Stimulated activated naive CD8-positive, alpha-beta T cell treated with anti-CD3 and anti-CD28 coated beads, Interleukin-15, amount 100 ng/mL, for 72 hours (primary cell): ENCODE data around the gene PXYLP1.
"Not testable (repeated sequence)": the region's sequence is repeated elsewhere in the genome, so short reads cannot be mapped to it uniquely, and the experiment has no call there.

ENCODE experiments used
- ATAC-seq: fragments of 150-1000 bp; cut with Tn5 transposase; 2 replicates; pipeline ENCODE4 v1.10.0; 2021; ENCODE audit warnings: mild to moderate bottlenecking, moderate library complexity
- DNase-seq, 2 donors: peaks; one replicate each; pipeline ENCODE4 v3.0.0; 2021 to 2022
- H3K27ac Mint-ChIP-seq, 2 donors: one replicate each; pipeline ENCODE4 v1.8.0; 2022; ENCODE audit warnings: mild to moderate bottlenecking in 2 of 2, mixed read lengths in 2 of 2, moderate library complexity in 2 of 2
- H3K27me3 Mint-ChIP-seq: one replicate; pipeline ENCODE4 v1.8.0; 2022; ENCODE audit warnings: mixed read lengths
- H3K4me1 Mint-ChIP-seq: one replicate; pipeline ENCODE4 v1.8.0; 2022; ENCODE audit warnings: mild to moderate bottlenecking, mixed read lengths
- H3K4me3 Mint-ChIP-seq, 2 donors: one replicate each; pipeline ENCODE4 v1.8.0; 2022; ENCODE audit warnings: mild to moderate bottlenecking in 2 of 2, mixed read lengths in 2 of 2, moderate library complexity in 1 of 2
- H3K9me3 Mint-ChIP-seq, 2 donors: one replicate each; pipeline ENCODE4 v1.8.0; 2022; ENCODE audit warnings: mixed read lengths in 2 of 2

Gene PXYLP1

DNA sequence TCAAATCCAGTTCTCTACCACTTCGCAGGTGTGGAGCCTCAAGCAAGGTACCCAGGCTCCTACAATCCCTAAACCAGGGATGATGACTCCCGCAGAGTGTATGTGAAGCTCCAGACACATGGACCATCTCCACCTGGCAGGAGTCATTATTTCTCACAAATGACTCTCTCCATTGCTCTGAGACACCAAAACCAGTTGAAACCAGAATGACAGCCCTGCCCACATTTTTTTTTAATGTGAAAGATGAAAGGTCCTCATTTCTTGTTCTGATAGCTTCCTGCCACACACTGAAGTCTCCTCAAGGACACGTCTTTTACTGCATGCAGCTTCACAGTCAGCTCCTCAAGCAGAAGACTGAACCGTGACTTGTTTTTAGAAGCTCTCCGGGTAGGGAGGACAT lies 75.3 kb downstream of the PXYLP1 start:
- Mint-ChIP-seq H3K27ac (peak overlapping the region in 1 of 2 donors; percentile 95), H3K4me1 (peaks cover 58% of the 10 kb centered on the region), H3K9me3 (no peaks in the 10 kb centered on the region), H3K4me3 (peak overlapping the region; percentile 74 to 78), H3K27me3 (no peaks in the 10 kb centered on the region)
- ATAC-seq (peak; percentile 35), DNase-seq (peak in 1 of 2 donors; percentile 34)

DNA sequence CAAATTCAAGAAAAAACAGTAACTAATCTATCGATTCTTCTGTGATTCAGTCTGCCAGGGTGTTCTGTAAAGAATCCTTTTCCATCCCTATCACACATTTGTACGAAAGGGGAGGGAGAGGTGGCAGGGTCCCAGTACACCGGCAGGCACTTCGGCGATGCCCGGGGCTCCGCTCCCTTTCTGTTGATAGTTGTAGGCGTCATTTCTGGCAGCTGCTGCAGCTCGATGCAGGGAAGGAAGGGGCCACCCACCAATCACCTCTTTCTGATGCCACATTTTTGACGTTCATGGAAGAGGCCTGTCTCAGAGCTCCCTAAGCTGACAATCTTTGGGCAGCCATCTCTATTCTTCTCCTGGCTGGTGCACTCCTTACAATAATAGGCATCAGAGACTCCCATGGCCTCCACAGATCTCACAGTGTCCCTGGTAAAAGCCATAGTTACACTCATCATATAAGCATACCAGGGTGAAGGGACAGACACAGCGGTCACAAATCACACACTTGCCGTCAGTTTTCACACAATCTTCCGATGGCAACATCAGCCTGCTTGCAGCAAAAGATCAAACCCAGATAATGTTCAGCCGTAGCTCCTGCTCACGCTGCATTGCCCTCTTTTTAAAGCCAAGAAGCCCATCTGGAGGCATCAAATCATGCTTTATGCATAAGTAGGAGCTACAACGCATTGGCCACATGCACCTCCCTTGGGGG lies 75.9 kb downstream of the PXYLP1 start:
- peak overlapping the region; percentile 74 to 78 for H3K4me3 Mint-ChIP-seq
- H3K4me1 Mint-ChIP-seq: peaks cover 64% of the 10 kb centered on the region
- H3K9me3 Mint-ChIP-seq: no peaks in the 10 kb centered on the region
- no peaks in the 10 kb centered on the region for H3K27me3 Mint-ChIP-seq
- peak overlapping the region; percentile 87 to 95 for H3K27ac Mint-ChIP-seq
- peak in 1 of 2 donors; percentile 33 for DNase-seq
- no peak for ATAC-seq

DNA sequence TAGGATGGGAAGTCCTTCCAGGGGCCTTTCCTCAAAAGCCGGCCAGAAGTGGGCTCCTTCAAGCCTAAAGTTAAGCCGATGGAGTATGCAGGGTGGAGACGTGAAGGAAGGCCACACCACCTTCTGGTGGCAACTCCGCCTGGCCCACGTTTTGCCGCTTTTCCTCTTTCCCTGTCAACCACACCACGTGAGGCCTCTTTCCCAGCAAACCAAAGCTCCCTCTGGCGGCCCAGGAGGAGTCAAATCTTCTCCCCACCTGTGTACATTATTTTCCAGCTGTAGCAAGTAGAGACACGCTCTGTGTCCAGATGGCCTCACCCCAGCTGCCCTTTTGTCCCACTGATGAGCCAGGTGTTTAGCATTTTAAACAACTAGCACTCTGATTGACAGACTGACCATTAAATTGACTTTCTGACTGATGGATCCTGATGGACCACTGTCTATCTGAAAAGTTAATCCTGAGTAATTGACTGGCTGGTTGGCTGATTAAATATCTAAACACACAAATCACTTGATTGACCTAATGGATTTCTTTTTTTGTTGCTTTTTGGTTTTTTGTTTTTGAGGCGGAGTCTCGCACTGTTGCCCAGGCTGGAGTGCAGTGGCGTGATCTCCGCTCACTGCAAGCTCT lies 77.1 kb downstream of the PXYLP1 start:
- Mint-ChIP-seq H3K4me3 (peak overlapping the region in 1 of 2 donors; percentile 31), H3K9me3 (no peaks in the 10 kb centered on the region), H3K27me3 (no peaks in the 10 kb centered on the region), H3K27ac (peak overlapping the region in 1 of 2 donors; percentile 54), H3K4me1 (peaks cover 70% of the 10 kb centered on the region)
- no peak for DNase-seq
- ATAC-seq: no peak

DNA sequence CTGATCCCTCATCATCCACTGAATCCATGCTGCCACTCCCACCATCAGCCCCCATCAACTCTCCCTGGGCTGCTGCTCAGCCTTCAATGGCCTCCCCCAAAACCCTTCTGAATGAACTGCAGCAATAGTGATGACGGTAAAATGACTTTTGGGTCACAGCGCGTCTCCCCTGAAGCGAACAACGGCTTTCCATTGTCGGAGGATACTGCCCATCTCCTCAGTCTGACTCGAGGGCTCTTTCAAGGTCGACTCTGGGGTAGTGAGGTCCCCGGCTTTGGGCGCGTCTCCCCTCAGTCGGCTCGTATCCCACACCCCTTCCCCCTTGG lies 79.5 kb downstream of the PXYLP1 start:
- DNase-seq (peak in 1 of 2 donors; percentile 21), ATAC-seq (peak; percentile 2)
- H3K27ac Mint-ChIP-seq: peak overlapping the region; percentile 99
- H3K4me3 Mint-ChIP-seq: peak overlapping the region; percentile 95 to 98
- H3K4me1 Mint-ChIP-seq: peaks cover 68% of the 10 kb centered on the region
- no peaks in the 10 kb centered on the region for H3K27me3 Mint-ChIP-seq
- H3K9me3 Mint-ChIP-seq: no peaks in the 10 kb centered on the region

DNA sequence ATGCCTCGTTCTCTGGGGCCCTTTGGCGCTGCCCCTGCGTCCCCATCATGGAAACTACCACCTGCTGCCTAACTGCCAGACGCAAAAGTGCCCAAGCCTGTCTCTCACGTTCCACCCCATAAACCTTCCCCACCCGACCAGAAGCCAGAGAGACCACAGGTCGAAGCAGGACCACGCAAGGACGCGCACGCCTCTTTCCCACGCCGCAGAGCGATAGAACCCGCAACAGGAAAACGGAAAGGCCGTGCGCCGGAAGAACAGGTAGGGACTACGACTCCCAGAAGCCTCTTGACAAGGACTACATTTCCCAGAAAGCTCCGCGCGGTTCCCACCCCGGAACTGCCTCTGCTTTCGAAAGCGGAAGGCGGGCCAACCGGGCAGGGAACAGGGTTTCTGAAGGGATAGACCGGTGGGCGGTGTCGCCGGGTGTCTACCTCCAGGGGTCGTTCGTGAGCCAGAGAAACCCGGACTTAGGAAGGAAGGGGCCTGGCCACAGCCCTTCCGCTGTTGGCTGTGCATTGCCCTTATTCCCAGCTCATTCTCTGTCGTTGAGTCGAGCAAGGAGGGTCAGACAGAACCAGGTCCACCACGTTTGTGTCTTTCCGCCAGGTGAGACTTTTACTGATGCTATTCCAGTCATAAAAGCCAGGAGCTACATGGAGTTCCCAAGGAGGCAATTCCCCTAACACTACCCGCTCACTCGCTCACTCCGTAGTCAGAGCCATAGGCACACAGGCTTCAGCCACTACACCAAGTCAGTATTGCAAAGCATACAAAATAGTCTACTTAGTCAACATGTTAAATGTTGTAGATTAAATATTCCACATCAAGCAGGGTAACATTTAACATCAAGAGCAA lies 80.1 kb downstream of the PXYLP1 start:
- ATAC-seq: peak; percentile 97
- Mint-ChIP-seq H3K27me3 (no peaks in the 10 kb centered on the region), H3K27ac (peak overlapping the region; percentile 99), H3K4me1 (peaks cover 62% of the 10 kb centered on the region), H3K9me3 (no peaks in the 10 kb centered on the region), H3K4me3 (peak overlapping the region; percentile 95 to 98)
- peak; percentile 98 to 99 for DNase-seq

DNA sequence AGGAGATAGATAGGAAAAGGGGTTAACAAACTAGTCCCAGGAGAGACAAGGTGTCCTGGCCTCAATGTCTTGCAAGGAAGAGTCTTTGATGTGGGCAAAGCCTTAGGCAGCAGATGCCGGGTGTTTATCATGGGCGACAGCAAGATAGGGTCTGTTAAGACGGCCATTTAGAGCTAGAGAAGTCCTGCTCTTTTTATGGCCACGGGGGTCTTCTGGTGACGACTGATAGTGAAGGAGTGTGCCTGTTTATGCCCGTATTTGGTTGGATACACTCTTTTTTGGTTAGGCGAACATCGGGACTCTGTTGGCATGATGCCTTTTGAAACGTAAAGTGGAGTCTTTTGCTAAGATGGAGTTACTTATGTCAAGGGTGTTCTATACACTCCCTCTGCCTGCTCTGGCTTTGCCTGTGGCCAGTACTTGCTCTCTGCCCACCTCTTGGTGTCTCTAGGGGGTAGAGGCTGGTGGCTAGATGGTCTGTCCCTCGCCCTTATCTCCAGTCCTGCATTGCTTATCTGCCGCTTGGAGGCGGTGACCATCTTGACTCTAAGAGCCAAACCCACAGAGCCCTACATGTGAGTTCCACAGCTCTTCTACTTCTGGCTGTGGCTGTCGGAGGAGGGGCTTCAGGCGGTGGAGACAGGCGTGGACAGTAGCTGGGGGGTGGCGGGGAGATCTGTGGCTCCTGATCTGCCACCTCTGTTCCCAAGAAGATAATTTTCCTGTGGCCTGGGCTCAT lies 80.9 kb downstream of the PXYLP1 start:
- ATAC-seq (no peak), DNase-seq (no peak)
- Mint-ChIP-seq H3K4me3 (peak overlapping the region; percentile 95 to 98), H3K27me3 (no peaks in the 10 kb centered on the region), H3K4me1 (peaks cover 55% of the 10 kb centered on the region), H3K9me3 (no peaks in the 10 kb centered on the region), H3K27ac (peak overlapping the region; percentile 99)

DNA sequence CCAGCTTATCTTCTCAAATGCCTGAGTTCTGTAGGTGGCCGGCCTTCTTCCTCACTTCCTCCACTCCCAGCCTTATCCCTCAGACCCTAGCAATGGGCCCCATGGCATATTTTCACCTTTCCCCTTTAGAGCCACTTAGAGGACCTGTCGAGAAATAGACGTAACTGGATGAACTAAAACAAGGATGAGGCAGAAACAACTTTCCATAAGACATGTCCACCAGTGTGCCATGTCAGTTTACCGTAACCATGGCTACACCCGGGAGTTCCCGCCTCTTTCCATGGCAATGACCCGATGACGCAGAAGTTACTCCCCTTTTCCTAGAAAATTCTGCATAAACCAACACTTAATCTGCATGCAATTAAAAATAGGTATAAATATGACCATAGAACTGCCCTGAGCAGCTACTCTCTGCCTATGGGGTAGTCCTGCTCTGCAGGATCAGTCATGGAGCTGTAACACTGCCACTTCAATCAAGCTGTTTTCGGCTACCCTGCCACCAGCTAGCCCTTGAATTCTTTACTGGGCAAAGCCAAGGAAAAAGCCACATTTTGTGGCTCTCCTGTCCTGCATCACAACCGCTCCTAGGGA lies 81.6 kb downstream of the PXYLP1 start:
- H3K9me3 Mint-ChIP-seq: peaks cover 0 to 4% of the 10 kb centered on the region in 2 donors
- ATAC-seq (no peak), DNase-seq (no peak)
- H3K27ac Mint-ChIP-seq: no peak overlapping the region
- H3K4me3 Mint-ChIP-seq: peak overlapping the region in 1 of 2 donors; percentile 31
- H3K4me1 Mint-ChIP-seq: peaks cover 48% of the 10 kb centered on the region
- H3K27me3 Mint-ChIP-seq: no peaks in the 10 kb centered on the region

DNA sequence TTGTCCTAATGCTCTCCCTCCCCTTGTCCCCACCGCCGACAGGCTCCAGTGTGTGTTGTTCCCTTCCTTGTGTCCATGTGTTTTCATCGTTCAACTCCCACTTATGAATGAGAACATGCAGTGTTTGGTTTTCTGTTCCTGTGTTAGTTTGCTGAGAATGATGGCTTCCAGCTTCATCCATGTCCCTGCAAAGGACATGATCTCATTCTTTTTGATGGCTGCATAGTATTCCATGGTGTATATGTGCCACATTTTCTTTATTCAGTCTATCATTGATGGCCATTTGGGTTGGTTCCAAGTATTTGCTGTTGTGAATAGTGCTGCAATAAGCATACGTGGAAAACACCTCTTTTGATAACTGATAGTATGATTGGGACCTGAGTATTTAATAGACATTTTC lies 82.8 kb downstream of the PXYLP1 start:
- peaks cover 37% of the 10 kb centered on the region for H3K4me1 Mint-ChIP-seq

DNA sequence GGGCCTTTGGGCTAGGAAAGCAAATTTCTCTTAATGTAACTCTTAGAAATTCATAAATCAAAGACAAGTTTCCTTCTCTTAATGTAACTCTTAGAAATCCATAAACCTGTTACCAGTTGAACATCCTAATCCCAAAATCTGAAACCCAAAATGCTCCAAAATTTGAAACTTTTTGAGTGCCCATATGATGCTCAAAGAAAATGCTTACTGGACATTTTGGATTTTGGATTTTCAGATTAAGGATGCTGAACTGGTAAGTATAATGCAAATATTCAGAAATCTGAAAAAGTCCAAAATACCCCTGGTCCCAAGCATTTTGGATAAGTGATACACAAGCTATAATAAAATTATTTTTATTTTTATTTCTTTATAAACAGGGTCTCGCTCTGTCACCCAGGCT lies 85.2 kb downstream of the PXYLP1 start:
- no peak overlapping the region for H3K4me3 Mint-ChIP-seq

More for the DNA sequence above, 82.8 kb downstream of the PXYLP1 start:
- H3K4me3 Mint-ChIP-seq, ATAC-seq, H3K27me3 Mint-ChIP-seq, H3K27ac Mint-ChIP-seq, DNase-seq: not testable (repeated sequence)
- H3K9me3 Mint-ChIP-seq: peaks cover 1 to 16% of the 10 kb centered on the region in 2 donors

DNA sequence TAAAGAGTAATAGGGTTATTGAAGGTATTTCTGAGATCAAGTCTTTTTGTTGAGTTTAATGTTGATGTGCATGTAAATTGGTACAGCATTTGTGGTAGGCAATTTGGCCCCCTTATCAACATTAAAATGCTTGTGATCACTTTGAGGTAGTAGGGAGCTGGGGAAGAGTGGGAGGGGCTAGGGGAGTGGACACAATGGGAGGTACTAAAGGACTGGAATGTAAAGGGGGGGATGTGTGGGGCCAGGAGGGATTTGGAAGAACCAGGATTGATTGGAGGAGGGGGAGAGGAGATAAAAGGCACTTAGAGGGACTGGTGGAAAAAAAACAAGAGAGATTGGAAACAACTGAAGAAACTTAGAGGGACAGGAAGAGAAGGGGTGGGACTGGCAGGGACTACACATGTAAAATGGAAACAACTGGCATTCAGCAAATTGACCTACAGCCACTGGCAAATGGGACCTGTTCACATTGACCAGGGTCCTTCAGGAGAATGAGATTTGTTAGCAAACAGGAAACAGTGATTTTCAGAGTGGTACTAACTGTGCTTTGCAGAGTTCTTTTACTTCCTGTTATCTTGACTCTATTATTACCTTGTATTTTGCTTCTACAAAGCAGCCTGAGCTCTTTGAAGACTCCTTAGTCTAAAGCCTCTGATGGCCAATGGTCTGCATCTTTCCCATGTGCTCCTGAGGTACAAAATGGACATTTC lies 88.9 kb downstream of the PXYLP1 start:
- DNase-seq: no peak
- Mint-ChIP-seq H3K4me3 (no peak overlapping the region), H3K9me3 (peaks cover 7 to 37% of the 10 kb centered on the region in 2 donors), H3K4me1 (peaks cover 16% of the 10 kb centered on the region), H3K27ac (peak overlapping the region; percentile 27 to 43), H3K27me3 (no peaks in the 10 kb centered on the region)
- no peak for ATAC-seq

More for the DNA sequence above, 85.2 kb downstream of the PXYLP1 start:
- Mint-ChIP-seq H3K9me3 (peaks cover 7 to 31% of the 10 kb centered on the region in 2 donors), H3K4me1 (peaks cover 33% of the 10 kb centered on the region), H3K27me3 (no peaks in the 10 kb centered on the region), H3K27ac (no peak overlapping the region)
- no peak for ATAC-seq
- no peak for DNase-seq

DNA sequence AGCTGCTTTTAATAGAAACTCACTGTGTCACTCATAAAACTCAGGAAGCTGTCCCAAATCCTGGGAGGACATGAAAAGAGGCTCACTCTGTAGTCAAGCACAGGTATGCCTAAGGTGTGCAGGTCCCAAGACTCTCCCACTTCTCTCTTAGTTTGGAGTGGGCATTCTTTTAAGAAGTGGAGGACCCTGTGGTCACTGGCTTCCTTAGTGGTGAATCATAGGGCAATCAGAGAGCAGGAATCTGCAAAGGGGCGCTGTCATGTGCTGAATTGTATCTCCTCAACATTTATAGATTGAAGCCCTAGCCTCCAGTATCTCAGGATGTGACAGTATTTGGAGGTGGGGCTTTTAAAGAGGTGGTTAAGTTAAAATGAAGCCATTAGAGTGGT lies 89.5 kb downstream of the PXYLP1 start:
- peak overlapping the region; percentile 14 to 27 for H3K27ac Mint-ChIP-seq
- peak overlapping the region in 1 of 2 donors; percentile 12 for H3K4me3 Mint-ChIP-seq
- no peaks in the 10 kb centered on the region for H3K27me3 Mint-ChIP-seq
- DNase-seq (no peak), ATAC-seq (no peak)
- peaks cover 7 to 37% of the 10 kb centered on the region in 2 donors for H3K9me3 Mint-ChIP-seq
- H3K4me1 Mint-ChIP-seq: peaks cover 18% of the 10 kb centered on the region

DNA sequence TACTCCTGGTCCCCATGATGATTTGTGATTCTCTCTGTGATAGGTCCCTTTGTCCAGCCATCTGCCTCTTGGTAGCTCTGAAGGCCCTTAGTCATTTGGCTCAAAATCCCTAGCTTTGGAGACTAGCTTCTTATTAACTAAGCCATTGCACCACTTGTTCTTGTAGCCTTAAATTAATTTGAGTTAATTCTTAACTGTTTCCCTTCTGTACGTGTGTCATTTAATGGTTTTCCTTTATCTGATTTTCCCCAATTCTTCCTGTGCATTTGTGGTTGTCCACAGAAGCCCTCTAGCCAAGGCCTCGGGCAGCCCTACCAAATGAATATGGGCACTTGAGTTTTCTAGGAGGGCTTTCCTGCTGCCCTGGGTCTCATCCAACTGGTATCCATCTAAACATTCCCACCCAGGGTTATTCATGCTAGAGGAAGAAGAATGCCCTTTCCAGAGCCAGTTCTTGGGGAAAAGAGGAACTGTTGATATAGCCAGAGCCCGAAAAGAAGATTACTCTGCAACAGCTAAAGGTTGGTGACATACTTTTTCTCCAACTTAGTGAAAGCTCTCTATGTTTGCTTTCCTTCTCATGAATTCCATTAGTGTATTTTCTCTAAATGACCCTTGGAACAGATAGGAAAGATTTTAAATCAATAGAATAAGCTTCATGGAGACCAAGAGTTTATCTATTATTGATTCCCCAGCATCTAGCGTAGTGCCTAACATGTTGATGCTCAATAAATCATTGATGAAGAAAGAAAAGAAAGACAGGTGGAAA lies 92.5 kb downstream of the PXYLP1 start:
- no peak for DNase-seq
- H3K4me3 Mint-ChIP-seq: no peak overlapping the region
- H3K9me3 Mint-ChIP-seq: peaks cover 7 to 24% of the 10 kb centered on the region in 2 donors
- H3K27me3 Mint-ChIP-seq: no peaks in the 10 kb centered on the region
- no peak overlapping the region for H3K27ac Mint-ChIP-seq
- no peak for ATAC-seq
- H3K4me1 Mint-ChIP-seq: peaks cover 34% of the 10 kb centered on the region

DNA sequence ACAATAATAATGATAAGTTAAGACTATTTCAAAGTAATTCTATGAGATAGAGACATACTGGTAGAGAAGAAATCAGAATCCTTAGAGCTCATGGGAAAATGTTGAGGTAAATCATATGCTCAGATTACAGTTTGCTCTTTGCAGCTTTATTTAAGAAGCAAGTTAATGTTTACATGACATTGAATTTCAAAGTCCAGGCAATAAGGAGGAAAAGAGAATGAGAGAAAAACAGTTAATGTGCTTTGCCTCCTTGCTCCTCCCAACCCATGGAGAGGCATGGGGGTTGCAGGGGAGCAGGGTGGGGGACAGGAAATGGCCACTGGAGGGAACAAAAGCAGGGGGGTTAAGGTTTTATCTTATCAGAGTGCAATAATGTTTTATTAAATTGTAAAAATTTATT lies 94.5 kb downstream of the PXYLP1 start:
- Mint-ChIP-seq H3K4me3 (no peak overlapping the region), H3K27me3 (no peaks in the 10 kb centered on the region), H3K9me3 (peaks cover 0 to 6% of the 10 kb centered on the region in 2 donors), H3K27ac (no peak overlapping the region), H3K4me1 (peaks cover 26% of the 10 kb centered on the region)
- DNase-seq: no peak
- ATAC-seq: no peak

DNA sequence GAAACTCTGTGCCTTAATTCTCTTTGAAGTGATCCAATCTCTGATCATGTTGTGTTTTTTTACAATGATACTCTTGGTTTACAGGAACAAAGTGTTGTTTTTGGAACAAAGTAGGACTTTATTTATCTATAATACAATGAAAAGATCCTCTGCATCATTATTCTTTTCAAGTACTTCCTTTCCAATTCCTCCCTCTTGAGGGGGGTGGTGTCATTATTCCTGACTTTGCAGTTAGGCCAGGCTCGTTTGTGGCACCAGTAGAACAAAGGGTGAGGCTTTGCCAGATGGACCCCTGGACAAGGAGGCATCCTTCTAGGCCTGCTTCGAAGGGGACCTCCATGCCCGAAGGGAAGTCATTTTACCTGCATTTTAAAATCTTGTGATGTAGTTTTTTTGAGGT lies 95.0 kb downstream of the PXYLP1 start:
- Mint-ChIP-seq H3K27me3 (no peaks in the 10 kb centered on the region), H3K4me1 (peaks cover 21% of the 10 kb centered on the region), H3K4me3 (no peak overlapping the region), H3K27ac (no peak overlapping the region), H3K9me3 (peaks cover 0 to 6% of the 10 kb centered on the region in 2 donors)
- ATAC-seq (no peak), DNase-seq (no peak)
